Stimulated activated CD4-positive, alpha-beta T cell treated with anti-CD3 and anti-CD28 coated beads, TNF-alpha, amount 100 ng/mL, for 24 hours (primary cell): Measurements from ENCODE around the gene COQ5.
"Not testable (repeated sequence)": the region's sequence is repeated elsewhere in the genome, so short reads cannot be mapped to it uniquely, and the experiment has no call there.

Experiments used
- DNase-seq, 3 experiments: peaks; one replicate each; pipeline ENCODE4 v3.0.0-alpha.2; 2020; ENCODE audit warnings: low read depth in 3 of 3

Gene COQ5

GRCh38 chr12:120528861-120529525 is at the start of gene COQ5:
Gene COQ5, minus strand, starts transcription at chr12:120529158. Its CDS starts 17 bp downstream, at chr12:120529141.
- DNase-seq, result peak; percentile 73 to 80 (median 75)

- no peak for DNase-seq
These were observed 45.1 kb upstream of the COQ5 start for GRCh38 chr12:120574106-120574505.

GRCh38 chr12:120573560-120573959 is 44.6 kb upstream of the COQ5 start:
- DNase-seq, result no peak

GRCh38 chr12:120571299-120571698 is 42.3 kb upstream of the COQ5 start:
- DNase-seq, result no peak

DNA sequence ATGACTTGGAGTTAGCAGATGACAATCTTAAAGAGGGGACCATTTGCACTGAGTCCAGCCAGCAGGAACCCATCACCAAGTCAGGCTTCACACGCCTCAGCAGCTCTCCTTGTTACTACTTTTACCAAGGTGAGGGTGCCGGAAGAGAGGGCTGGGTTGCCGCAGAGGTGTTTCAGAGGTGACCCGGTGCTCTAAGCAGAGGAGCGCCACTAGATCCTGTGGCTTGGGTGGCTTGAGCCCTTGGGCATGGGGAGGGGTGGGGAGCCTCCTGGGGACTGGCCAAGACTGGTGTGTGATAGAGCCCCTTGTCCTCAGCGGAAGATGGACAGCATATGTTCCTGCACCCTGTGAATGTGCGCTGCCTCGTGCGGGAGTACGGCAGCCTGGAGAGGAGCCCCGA is 34.5 kb upstream of the COQ5 start:
- no peak for DNase-seq

DNA sequence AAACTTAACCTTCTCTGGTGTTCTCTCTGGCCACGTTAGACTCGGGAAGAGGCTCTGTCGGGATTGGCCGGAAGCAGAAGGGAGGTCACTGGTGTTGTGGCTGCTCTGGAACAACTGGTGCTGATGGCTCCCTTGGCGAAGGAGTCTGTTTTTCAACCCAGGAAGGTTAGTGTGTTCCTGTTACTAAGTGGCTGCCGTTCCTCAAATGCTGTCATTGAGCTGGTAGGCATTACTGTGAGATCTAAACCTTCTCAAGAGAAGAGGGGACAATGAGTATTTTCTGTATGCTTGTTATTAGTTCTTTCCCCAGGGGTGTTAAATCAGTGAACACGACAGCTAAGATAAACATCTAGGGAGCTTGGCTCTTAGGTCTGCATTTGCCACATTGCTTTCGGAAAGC is 33.9 kb upstream of the COQ5 start:
- DNase-seq, result no peak

DNA sequence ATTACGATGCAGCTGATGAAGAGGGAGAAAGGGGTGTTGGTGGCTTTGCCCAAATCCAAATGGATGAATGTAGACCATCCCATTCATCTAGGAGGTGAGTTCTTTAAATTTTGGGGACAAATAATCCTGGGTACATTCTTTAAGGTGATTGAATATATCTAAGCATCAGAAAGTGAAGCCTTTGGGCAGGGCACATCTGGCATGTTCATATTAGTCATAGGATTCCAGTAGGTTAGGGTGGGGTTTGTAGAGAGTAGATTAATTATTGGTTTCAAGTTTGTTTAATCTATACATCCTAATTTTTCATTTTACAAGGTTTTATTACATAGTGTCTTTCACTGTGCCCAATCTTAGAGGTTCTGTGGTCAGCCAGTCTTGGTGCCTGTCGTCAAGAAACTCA is 28.6 kb upstream of the COQ5 start:
- DNase-seq, result no peak

DNA sequence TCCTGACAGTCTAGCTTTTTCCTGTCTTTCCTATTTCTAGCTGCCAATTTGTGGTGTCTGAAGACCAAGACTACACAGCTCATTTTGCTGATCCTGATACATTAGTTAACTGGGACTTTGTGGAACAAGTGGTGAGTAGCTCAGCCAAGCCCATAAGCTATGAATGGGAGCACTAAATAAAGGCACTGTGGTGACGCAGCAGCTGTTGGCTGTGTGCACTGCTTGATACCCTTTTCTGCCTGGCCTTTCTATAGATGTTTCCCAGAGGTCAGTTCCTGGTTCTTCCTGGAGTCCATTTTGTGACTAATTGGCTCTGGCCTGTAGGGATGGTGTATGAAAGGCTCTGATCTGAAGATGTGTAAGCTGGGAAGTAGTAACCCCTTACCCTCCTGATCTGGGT is 25.7 kb upstream of the COQ5 start:
- no peak for DNase-seq

DNA sequence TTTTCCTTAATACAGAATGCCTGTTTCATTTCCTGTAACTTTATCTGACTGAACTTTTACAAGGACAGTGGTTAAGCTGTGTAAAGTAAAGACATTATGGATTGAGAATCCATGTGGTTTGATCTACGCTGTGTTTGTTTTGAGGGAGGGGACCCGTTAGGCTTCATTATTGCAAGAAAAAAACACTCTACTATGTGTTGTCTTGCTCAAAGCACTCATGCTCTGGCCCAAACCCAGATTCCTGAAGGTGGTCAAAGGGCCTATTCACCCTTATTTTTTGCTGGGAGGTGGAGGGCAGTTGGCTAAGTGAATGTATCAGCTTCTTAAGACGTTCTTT is 17.1 kb upstream of the COQ5 start:
- no peak for DNase-seq

- no peak for DNase-seq
These were observed 15.7 kb upstream of the COQ5 start for GRCh38 chr12:120544691-120545090.

DNA sequence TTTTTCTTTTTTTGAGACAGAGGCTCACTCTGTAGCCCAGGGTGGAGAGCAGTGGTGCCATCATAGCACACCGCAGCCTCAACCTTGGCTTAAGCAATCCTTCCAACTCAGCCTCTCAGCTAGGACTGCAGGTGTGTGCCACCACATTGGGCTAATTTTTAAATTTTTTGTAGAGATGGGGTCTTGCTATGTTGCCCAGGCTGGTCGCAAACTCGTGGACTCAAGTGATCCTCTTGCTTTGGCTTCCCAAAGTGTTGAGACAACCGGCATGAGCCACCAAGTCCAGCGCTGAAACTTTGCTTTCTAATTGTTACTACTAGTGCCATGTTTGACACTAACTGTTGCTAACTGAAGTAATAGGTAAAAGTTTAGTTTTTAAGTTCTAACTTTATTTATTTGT is 13.2 kb upstream of the COQ5 start:
- DNase-seq, result no peak

GRCh38 chr12:120540445-120540844 is 11.5 kb upstream of the COQ5 start:
- no peak for DNase-seq

DNA sequence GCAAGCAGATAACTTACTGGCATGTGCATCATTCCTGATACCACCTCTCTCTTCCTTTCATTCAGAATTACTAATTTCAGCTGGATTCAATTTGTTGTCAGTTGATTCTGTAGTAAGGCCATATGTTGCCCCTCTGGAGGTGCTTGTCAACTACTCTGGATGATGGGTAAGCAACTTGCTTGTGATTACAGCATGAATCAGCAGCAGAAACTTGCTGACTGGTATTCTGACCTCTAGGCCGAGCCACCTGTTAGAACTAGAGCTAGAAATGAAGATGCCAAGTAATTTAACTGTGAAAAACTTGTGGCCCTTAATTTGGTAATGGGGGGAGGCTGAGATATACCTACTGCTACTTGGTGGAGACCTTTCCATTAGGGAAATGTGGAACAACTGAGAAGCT is 10.3 kb upstream of the COQ5 start:
- DNase-seq, result no peak

- no peak for DNase-seq
These were observed 9.6 kb upstream of the COQ5 start for GRCh38 chr12:120538281-120539156.

DNA sequence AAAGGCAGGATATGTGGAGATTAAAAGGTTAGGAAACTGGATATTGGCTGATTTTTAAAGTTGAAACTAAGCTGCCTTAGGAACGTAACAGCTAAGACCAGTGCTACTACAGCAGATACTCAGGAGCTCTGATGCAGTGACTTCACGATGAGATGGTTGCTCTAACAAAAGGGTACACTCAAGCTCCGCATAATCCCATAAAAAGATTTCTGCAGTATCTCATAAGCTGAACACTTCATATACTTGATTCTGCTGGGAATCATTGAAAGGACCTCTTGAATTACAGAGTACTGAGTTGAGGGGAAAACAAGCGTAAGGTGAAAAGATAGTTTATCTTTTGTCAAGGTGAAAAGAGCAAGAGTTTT is 8.9 kb upstream of the COQ5 start:
- no peak for DNase-seq

GRCh38 chr12:120536064-120536791 is 7.3 kb upstream of the COQ5 start:
- DNase-seq, result no peak

DNA sequence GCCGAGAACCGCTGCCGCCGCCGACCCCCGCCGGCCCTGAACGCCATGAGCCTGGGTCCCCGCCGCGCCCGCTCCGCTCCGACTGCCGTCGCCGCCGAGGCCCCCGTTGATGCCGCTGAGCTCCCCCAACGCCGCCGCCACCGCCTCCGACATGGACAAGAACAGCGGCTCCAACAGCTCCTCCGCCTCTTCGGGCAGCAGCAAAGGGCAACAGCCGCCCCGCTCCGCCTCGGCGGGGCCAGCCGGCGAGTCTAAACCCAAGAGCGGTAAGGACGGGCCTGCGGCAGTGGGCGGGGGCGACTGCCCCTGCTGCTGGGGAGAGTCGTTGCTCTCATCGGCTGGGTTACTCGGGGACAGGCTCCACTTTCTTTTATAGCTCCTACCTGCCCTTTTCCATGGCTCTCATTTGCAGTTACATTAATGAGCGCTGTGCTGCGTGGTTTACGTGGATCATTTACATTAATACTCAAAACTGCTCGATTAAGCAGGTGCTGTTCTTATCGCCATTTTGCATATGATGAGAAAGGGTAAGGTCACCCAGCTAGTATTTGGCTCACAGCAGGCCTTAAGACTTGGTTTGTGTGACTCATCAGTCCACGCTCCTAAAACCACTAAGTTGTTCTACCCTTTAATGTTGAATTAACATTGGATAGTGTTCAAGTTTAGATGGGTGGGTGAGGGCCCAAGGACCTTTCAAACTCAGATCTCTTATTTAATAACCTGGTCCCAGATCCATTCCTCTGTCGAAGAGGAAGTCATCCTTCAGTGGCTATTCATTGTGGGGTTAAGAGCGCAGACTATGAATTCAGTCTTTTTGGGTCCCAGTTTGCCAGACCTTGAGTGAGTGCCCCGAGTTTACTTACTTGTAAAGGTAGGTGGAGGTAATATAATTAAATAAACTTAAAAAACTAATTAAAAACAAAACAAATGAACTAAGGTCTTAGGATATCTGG is 6.0 kb upstream of the COQ5 start:
- peak in 1 of 3 experiments; percentile 45 for DNase-seq

- DNase-seq, result peak; percentile 47 to 59 (median 54)
These were observed 5.3 kb upstream of the COQ5 start, which contains the start of gene RNF10 for GRCh38 chr12:120534203-120534702. Gene RNF10, plus strand, starts transcription at chr12:120534356. Its CDS starts 456 bp downstream, at chr12:120534812.

DNA sequence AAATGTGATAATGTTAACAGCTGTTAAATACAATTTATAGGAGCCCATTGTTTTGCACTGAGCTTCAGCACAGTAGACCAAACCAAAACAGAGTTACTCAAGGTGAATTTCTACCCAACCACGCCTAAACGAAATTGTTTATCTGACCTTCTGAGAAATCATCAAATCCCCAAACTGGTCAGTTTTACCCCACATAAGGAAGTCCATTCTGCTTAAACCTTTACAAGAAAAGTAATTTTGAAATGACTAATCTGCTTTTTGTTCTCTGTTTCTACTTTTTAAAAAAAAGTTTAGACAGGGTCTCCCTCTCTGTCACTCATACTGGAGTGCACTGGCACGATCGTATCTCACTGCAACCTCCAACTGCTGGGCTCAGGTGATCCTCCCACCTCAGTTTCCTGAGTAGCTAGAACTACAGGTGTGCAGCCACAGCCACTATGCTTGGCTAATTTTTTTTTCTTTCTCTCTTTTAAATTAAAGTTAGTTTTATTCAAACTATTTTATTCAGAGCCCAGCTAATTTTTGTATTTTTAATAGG is 3.8 kb upstream of the COQ5 start:
- no peak for DNase-seq

- not testable (repeated sequence) for DNase-seq
These were observed 1.4 kb upstream of the COQ5 start for GRCh38 chr12:120530418-120530761.
